Memory B cell (primary cell): Measurements from ENCODE around the gene STARD9.
"Not testable (repeated sequence)": the region's sequence is repeated elsewhere in the genome, so short reads cannot be mapped to it uniquely, and the experiment has no call there.

Experiments
- ATAC-seq: fragments of 150-1000 bp; cut with Tn5 transposase; 2 replicates; pipeline ENCODE4 v1.10.0; 2021; ENCODE audit warnings: low read depth, mild to moderate bottlenecking, moderate library complexity
- DNase-seq, 2 donors: peaks; one replicate each; pipeline ENCODE4 v3.0.0; 2022; ENCODE audit warnings: low spot score in 2 of 2
- H3K27ac Mint-ChIP-seq: one replicate; pipeline ENCODE4 v1.8.0; 2022; ENCODE audit warnings: mild to moderate bottlenecking, moderate library complexity, mixed read lengths
- H3K27me3 Mint-ChIP-seq: one replicate; pipeline ENCODE4 v1.8.0; 2022; ENCODE audit warnings: mixed read lengths
- H3K36me3 Mint-ChIP-seq: one replicate; pipeline ENCODE4 v1.8.0; 2022; ENCODE audit warnings: mild to moderate bottlenecking, mixed read lengths
- H3K4me1 Mint-ChIP-seq: one replicate; pipeline ENCODE4 v1.8.0; 2022; ENCODE audit warnings: mixed read lengths
- H3K4me3 Mint-ChIP-seq: one replicate; pipeline ENCODE4 v1.8.0; 2022; ENCODE audit warnings: mild to moderate bottlenecking, moderate library complexity, mixed read lengths
- H3K9me3 Mint-ChIP-seq: one replicate; pipeline ENCODE4 v1.8.0; 2022; ENCODE audit warnings: mixed read lengths

Gene STARD9

DNA sequence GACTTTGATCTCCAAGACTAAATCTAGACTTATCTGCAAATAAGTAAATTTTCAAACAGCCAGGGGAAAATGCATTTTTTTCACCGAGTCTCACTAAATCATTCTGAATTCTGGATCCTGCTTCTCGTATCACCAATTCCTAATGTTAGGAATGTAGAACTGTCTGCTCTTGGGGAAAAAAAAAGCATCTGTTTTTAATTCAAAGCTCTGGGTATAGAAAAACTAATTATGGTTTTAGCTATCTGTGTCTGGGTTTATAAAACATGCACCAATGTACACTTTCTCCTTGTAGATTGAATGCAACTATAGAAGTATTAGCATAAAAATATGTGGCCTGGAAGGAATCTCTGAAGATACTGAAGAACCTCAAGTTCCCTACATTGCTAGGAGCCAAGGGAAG lies 166.3 kb downstream of the STARD9 start:
- ATAC-seq (no peak), DNase-seq (no peak)
- Mint-ChIP-seq H3K4me1 (peaks cover 3% of the 10 kb centered on the region), H3K9me3 (no peaks in the 10 kb centered on the region), H3K27ac (no peak overlapping the region), H3K36me3 (peaks cover 11% of the 10 kb centered on the region), H3K27me3 (no peaks in the 10 kb centered on the region), H3K4me3 (no peak overlapping the region)

DNA sequence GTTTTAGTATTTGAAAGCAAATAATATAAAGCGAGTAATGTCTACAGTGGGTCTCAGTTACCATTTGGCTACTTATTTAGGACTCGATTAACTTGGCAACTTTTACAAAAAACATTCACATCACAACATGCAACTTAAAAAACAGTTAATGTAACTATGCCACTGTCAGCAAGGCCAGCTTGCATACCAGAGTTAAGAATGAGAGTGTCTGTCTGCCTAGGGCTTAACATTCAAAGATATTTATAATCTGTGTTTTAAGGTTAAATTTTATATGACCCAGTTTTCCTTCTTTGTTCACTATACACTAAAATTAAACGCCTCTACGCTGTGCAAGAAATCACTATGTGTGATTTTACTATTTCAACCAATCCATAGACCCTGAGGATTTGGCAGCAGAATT lies 166.7 kb downstream of the STARD9 start:
- Mint-ChIP-seq H3K9me3 (no peaks in the 10 kb centered on the region), H3K27ac (no peak overlapping the region), H3K4me3 (no peak overlapping the region), H3K36me3 (peaks cover 11% of the 10 kb centered on the region), H3K4me1 (peaks cover 3% of the 10 kb centered on the region), H3K27me3 (no peaks in the 10 kb centered on the region)
- DNase-seq (no peak), ATAC-seq (no peak)

DNA sequence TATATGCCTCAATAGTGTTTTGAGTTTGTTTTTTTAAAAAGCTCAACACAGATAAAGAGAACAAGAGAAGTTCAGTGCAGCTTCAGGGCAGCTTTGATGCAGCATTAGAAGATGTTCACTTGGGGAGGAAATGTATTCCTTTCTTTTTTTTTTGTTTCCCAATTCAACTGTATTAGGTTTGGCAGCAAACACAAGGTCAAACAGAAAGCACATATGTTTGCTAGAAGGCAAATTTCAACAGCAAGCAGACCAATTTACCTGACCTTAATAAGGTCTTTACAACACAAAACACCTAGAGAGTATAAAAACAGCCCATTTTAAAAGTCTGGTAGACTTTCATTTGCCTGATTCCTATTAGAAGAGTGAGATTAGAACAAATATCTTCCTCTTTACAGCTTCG lies 168.8 kb downstream of the STARD9 start:
- DNase-seq (no peak), ATAC-seq (no peak)
- H3K27ac Mint-ChIP-seq, result no peak overlapping the region
- peaks cover 11% of the 10 kb centered on the region for H3K36me3 Mint-ChIP-seq
- no peaks in the 10 kb centered on the region for H3K9me3 Mint-ChIP-seq
- H3K27me3 Mint-ChIP-seq, result no peaks in the 10 kb centered on the region
- no peak overlapping the region for H3K4me3 Mint-ChIP-seq
- H3K4me1 Mint-ChIP-seq, result no peaks in the 10 kb centered on the region

DNA sequence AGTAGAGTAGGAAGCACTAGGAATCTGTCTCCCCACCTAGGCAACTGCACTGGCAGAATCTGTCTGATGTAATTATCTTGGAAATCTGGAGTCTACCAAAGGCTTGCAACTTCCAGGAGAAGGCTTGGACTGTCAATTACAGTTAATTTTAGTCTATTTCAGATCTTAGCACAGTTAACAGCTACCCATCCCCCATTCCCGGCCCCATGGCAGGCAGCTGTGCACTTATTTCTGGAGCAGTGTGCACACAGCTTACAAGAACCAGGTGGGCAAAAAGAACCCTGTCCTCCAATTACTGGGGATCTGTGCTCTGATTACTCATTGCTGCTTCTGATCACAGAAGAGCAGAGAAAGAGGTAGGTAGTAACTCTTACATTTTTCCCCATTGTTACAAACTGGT lies 173.9 kb downstream of the STARD9 start:
- Mint-ChIP-seq H3K27me3 (no peaks in the 10 kb centered on the region), H3K4me1 (no peaks in the 10 kb centered on the region), H3K4me3 (no peak overlapping the region), H3K36me3 (peaks cover 44% of the 10 kb centered on the region), H3K9me3 (peaks cover 5% of the 10 kb centered on the region), H3K27ac (no peak overlapping the region)
- DNase-seq (no peak), ATAC-seq (no peak)

DNA sequence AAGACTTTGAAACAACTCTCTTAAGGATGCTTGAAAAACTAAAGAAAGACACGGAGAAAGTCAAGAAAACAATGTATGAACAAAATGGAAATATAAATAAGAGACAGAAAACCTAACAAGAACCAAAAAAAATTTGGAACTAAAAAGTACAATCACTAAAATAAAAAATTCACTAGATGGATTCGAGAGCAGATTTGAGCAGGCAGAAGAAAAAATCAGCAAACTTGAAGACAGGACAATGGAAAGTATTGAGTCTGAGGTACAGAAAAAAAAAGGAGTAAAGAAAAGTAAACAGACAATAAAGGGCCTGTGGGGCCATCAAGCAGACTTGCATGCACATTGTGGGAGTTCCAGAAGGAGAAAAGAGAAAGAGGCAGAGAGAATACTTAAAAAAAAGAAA lies 174.9 kb downstream of the STARD9 start:
- Mint-ChIP-seq H3K27ac (no peak overlapping the region), H3K36me3 (peaks cover 43% of the 10 kb centered on the region), H3K4me1 (no peaks in the 10 kb centered on the region), H3K4me3 (no peak overlapping the region), H3K27me3 (no peaks in the 10 kb centered on the region), H3K9me3 (peaks cover 5% of the 10 kb centered on the region)
- ATAC-seq, result no peak
- no peak for DNase-seq

DNA sequence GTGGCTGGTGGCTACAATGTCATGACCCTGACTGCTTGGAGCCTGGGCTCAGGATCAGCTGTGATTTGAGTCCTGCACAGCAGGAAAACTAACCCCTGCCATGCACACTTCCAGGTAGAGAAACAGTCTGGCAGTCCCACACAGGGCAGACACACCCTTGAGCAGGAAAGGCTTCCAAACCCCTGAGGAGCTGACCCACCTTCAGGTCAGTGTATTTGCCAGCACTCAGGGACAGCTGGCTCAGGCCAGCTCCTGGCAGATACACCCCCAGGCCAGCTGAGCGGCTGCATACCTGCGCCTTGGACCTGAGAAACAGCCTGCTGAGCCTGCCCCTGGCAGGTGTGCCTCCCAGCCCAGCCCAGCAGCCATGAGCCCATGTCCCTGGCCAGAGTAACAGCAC lies 183.7 kb downstream of the STARD9 start:
- Mint-ChIP-seq H3K36me3 (peaks cover 30% of the 10 kb centered on the region), H3K9me3 (peaks cover 4% of the 10 kb centered on the region), H3K27ac (no peak overlapping the region), H3K4me3 (no peak overlapping the region), H3K4me1 (peaks cover 8% of the 10 kb centered on the region), H3K27me3 (no peaks in the 10 kb centered on the region)
- no peak for DNase-seq
- ATAC-seq, result no peak

DNA sequence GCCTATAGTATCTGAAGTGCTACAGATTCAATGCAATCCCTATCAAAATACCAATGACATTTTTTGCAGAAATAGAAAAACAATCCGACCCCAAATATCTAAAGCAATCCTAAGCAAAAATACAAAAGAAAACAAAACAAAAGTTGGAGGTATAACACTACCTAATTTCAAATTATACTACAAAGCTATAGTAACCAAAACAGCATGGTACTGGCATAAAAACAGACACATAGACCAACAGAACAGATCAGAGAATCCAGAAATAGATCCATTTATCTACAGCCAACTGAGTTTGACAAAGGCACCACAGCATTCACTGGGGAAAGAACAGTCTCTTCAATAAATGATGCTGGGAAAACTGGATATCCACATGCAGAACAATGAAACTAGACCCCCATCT lies 185.4 kb downstream of the STARD9 start:
- Mint-ChIP-seq H3K27ac (no peak overlapping the region), H3K27me3 (no peaks in the 10 kb centered on the region), H3K4me3 (no peak overlapping the region), H3K36me3 (peaks cover 40% of the 10 kb centered on the region), H3K4me1 (peaks cover 10% of the 10 kb centered on the region), H3K9me3 (peaks cover 9% of the 10 kb centered on the region)
- no peak for ATAC-seq
- no peak for DNase-seq

DNA sequence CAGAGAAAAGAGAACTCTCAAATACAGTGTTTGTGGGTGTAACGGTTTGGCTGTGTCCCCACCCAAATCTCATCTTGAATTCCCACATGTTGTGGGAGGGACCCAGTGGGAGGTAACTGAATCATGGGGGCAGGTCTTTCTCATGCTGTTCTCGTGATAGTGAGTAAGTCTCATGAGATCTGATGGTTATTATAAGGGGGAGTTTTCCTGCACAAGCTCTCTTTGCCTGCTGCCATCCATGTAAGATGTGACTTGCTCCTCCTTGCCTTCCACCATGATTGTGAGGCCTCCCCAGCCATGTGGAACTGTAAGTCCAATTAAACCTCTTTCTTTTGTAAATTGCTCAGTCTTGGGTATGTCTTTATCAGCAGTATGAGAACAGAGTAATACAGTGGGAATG lies 186.4 kb downstream of the STARD9 start:
- H3K27ac Mint-ChIP-seq, DNase-seq, ATAC-seq, H3K4me3 Mint-ChIP-seq, H3K27me3 Mint-ChIP-seq, H3K4me1 Mint-ChIP-seq: not testable (repeated sequence)
- peaks cover 15% of the 10 kb centered on the region for H3K9me3 Mint-ChIP-seq
- H3K36me3 Mint-ChIP-seq, result peaks cover 47% of the 10 kb centered on the region

DNA sequence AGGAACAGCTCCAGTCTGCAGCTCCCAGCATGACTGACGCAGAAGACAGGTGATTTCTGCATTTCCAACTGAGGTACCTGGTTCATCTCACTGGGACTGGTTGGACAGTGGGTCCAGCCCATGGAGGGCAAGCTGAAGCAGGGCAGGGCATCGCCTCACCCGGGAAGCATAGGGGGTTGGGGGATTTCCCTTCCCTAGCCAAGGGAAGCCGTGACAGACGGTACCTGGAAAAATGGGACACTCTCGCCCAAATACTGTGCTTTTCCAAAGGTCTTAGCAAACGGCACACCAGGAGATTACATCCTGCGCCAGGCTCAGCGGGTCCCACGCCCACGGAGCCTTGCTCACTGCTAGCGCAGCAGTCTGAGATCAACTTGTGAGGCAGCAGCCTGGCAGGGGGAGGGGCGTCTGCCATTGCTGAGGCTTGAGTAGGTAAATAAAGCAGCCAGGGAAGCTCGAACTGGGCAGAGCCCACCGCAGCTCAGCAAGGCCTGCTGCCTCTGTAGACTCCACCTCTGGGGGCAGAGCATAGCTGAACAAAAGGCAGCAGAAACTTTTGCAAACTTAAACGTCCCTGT lies 188.8 kb downstream of the STARD9 start:
- not testable (repeated sequence) for DNase-seq, H3K27me3 Mint-ChIP-seq, H3K4me3 Mint-ChIP-seq, ATAC-seq, H3K4me1 Mint-ChIP-seq, H3K27ac Mint-ChIP-seq
- Mint-ChIP-seq H3K36me3 (peaks cover 67% of the 10 kb centered on the region), H3K9me3 (peaks cover 18% of the 10 kb centered on the region)

DNA sequence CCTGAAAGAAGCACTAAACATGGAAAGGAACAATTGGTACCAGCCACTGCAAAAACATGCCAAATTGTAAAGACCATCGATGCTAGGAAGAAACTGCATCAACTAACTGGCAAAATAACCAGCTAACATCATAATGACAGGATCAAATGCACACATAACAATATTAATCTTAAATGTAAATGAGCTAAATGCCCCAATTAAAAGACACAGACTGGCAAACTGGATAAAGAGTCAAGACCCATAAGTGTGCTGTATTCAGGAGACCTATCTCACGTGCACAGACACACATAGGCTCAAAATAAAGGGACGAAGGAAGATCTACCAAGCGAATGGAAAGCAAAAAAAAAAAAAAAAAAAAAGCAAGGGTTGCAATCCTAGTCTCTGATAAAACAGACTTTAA lies 190.7 kb downstream of the STARD9 start:
- not testable (repeated sequence) for H3K27ac Mint-ChIP-seq, H3K4me1 Mint-ChIP-seq, DNase-seq, H3K27me3 Mint-ChIP-seq, H3K4me3 Mint-ChIP-seq, ATAC-seq
- Mint-ChIP-seq H3K9me3 (peaks cover 16% of the 10 kb centered on the region), H3K36me3 (peaks cover 67% of the 10 kb centered on the region)
